ENCODE results near the gene PALD1.

DNA sequence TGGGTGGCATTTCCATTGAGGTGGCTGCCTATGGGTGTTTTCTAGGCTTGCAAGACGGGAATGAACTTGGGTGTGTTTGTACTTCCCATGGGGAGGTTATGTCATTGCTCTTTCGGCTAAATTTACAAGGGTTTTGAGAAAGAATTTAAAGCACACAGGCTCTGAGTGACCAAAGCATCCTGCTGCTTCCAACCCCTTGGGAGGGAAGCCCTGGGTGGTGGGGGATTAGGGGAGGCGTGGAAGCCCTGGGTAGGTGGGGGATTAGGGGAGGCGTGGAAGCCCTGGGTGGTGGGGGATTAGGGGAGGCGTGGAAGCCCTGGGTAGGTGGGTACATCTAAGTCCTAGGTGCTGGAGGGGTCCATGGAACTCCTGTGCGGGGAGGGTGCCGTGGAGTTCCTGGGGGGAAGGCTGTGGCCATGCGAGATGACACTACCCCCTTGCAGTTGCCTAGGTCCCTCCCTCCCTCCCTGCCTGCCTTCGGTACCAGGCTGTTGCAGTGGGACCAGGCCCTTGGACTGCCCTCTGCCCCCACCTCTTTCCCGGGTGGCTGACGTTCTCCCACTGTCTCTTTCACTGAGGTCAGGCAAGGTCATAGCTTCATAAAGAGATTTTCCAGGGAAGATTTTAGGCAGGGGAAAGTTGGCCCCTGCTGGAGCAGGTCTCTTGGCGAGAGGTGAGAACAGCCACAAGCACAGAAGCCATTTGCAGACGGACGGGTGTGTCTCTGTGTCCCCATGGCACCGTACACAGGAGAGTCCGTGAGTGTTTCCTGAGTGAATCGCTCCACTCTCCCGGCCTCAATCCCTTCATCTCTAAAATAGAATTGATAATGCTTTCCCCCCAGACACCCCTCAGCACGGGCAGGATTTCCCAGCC lies 104.5 kb downstream of the PALD1 start:
- TF ChIP-seq, protein P1, sequence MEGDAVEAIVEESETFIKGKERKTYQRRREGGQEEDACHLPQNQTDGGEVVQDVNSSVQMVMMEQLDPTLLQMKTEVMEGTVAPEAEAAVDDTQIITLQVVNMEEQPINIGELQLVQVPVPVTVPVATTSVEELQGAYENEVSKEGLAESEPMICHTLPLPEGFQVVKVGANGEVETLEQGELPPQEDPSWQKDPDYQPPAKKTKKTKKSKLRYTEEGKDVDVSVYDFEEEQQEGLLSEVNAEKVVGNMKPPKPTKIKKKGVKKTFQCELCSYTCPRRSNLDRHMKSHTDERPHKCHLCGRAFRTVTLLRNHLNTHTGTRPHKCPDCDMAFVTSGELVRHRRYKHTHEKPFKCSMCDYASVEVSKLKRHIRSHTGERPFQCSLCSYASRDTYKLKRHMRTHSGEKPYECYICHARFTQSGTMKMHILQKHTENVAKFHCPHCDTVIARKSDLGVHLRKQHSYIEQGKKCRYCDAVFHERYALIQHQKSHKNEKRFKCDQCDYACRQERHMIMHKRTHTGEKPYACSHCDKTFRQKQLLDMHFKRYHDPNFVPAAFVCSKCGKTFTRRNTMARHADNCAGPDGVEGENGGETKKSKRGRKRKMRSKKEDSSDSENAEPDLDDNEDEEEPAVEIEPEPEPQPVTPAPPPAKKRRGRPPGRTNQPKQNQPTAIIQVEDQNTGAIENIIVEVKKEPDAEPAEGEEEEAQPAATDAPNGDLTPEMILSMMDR (IDR thresholded peaks at IDR 0.05), result no peak
- no peak for TF ChIP-seq POLR2A (IDR thresholded peaks at IDR 0.05; ENCODE audit: low read depth)

All from esophagus muscularis mucosa (tissue), 3 donors.